Mesenchymal stem cell (in vitro differentiated cells and primary cell): ENCODE measurements around the gene SEZ6.

Experiments used
- DNase-seq: peaks from one replicate; pipeline ENCODE4 v3.0.0-alpha.2; 2013
- H2AFZ ChIP-seq: one replicate; pipeline ENCODE4 v1.6.1; 2013; ENCODE audit warnings: low read depth, mild to moderate bottlenecking, control low read depth, inconsistent platforms, low read length, moderate library complexity
- H2AK5ac ChIP-seq: 2 replicates; pipeline ENCODE4 v1.6.1; 2013; ENCODE audit warnings: low read length, moderate library complexity, mild to moderate bottlenecking, inconsistent platforms; ENCODE audit not compliant: severe bottlenecking
- H2BK120ac ChIP-seq: one replicate; pipeline ENCODE4 v1.6.1; 2013; ENCODE audit warnings: low read depth, mild to moderate bottlenecking, inconsistent platforms, low read length, moderate library complexity
- H2BK12ac ChIP-seq, 2 experiments: one replicate each; pipeline ENCODE4 v1.6.1; 2013; ENCODE audit warnings: inconsistent platforms in 2 of 2, low read length in 2 of 2, mild to moderate bottlenecking in 2 of 2, moderate library complexity in 2 of 2, control low read depth in 1 of 2
- H2BK15ac ChIP-seq: one replicate; pipeline ENCODE4 v1.6.1; 2013; ENCODE audit warnings: mild to moderate bottlenecking, low read depth, inconsistent platforms; ENCODE audit not compliant: poor library complexity, severe bottlenecking
- H2BK5ac ChIP-seq: 2 replicates; pipeline ENCODE4 v1.6.1; 2013; ENCODE audit warnings: low read depth, mild to moderate bottlenecking, low read length, control low read depth, inconsistent platforms; ENCODE audit not compliant: poor library complexity, severe bottlenecking
- H3K14ac ChIP-seq, 2 experiments: one replicate each; pipeline ENCODE4 v1.6.1; 2013; ENCODE audit warnings: inconsistent platforms in 2 of 2, low read length in 2 of 2, control low read depth in 1 of 2, mild to moderate bottlenecking in 1 of 2, moderate library complexity in 1 of 2
- H3K18ac ChIP-seq, 2 experiments: one replicate each; pipeline ENCODE4 v1.6.1; 2013; ENCODE audit warnings: inconsistent platforms in 2 of 2, low read length in 2 of 2, control low read depth in 1 of 2, low read depth in 1 of 2, mild to moderate bottlenecking in 1 of 2
- H3K23ac ChIP-seq, 2 experiments: one replicate each; pipeline ENCODE4 v1.6.1; 2013; ENCODE audit warnings: inconsistent platforms in 2 of 2, low read length in 2 of 2, mild to moderate bottlenecking in 2 of 2, moderate library complexity in 2 of 2, control low read depth in 1 of 2
- H3K27ac ChIP-seq: 2 replicates; pipeline ENCODE4 v1.5.1; 2013; ENCODE audit warnings: mild to moderate bottlenecking, moderate library complexity, low read length, control low read depth, inconsistent platforms; ENCODE audit not compliant: poor library complexity, severe bottlenecking
- H3K27me3 ChIP-seq, 2 experiments: 2 replicates each; pipeline versions ENCODE4 v1.6.1 to v1.7.0; 2013; ENCODE audit warnings: low read length in 2 of 2, mild to moderate bottlenecking in 2 of 2, moderate library complexity in 2 of 2, control low read depth in 1 of 2, inconsistent platforms in 1 of 2; ENCODE audit not compliant: control insufficient read depth in 1 of 2, insufficient read depth in 1 of 2
- H3K36me3 ChIP-seq, 2 experiments: 2 replicates each; pipeline versions ENCODE4 v1.6.1 to v1.7.0; 2013; ENCODE audit warnings: low read length in 2 of 2, control low read depth in 1 of 2, inconsistent platforms in 1 of 2, low read depth in 1 of 2, mild to moderate bottlenecking in 1 of 2; ENCODE audit not compliant: insufficient read depth in 2 of 2, control insufficient read depth in 1 of 2
- H3K4ac ChIP-seq, 2 experiments: one replicate each; pipeline ENCODE4 v1.6.1; 2013; ENCODE audit warnings: inconsistent platforms in 2 of 2, low read length in 2 of 2, mild to moderate bottlenecking in 2 of 2, moderate library complexity in 2 of 2, control low read depth in 1 of 2, low read depth in 1 of 2
- H3K4me1 ChIP-seq: 2 replicates; pipeline ENCODE4 v1.6.1; 2013; ENCODE audit warnings: low read depth, low read length, control low read depth; ENCODE audit not compliant: control insufficient read depth, insufficient read depth
- H3K4me2 ChIP-seq: 2 replicates; pipeline ENCODE4 v1.6.1; 2013; ENCODE audit warnings: low read length, mild to moderate bottlenecking, inconsistent platforms; ENCODE audit not compliant: poor library complexity, severe bottlenecking
- H3K4me3 ChIP-seq, 2 experiments: 2 replicates each; pipeline versions ENCODE4 v1.5.1 to v1.7.0; 2013; ENCODE audit warnings: low read length in 2 of 2, mild to moderate bottlenecking in 2 of 2, control low read depth in 1 of 2, low read depth in 1 of 2; ENCODE audit not compliant: insufficient read depth in 1 of 2
- H3K79me1 ChIP-seq: replicated peaks from 2 replicates; pipeline ENCODE4 v1.6.1; 2013; ENCODE audit warnings: mild to moderate bottlenecking, control low read depth, low read length, inconsistent platforms; ENCODE audit not compliant: poor library complexity, severe bottlenecking
- H3K9ac ChIP-seq: 2 replicates; pipeline ENCODE4 v1.7.0; 2013; ENCODE audit warnings: mild to moderate bottlenecking, low read length, moderate library complexity
- H3K9me3 ChIP-seq: 2 replicates; pipeline ENCODE4 v1.7.0; 2013; ENCODE audit warnings: mild to moderate bottlenecking, low read length; ENCODE audit not compliant: control insufficient read depth
- H4K8ac ChIP-seq: one replicate; pipeline ENCODE4 v1.6.1; 2013; ENCODE audit warnings: inconsistent platforms, mild to moderate bottlenecking, low read length, moderate library complexity
- H4K91ac ChIP-seq: one replicate; pipeline ENCODE4 v1.6.1; 2013; ENCODE audit warnings: mild to moderate bottlenecking, low read length, inconsistent platforms
- WGBS: methylation state at CpG from one replicate; pipeline ENCODE4 v1.1.7; 2013; ENCODE audit warnings: mixed read lengths; 5-methylcytosine and 5-hydroxymethylcytosine counted together

The SEZ6 gene

DNA sequence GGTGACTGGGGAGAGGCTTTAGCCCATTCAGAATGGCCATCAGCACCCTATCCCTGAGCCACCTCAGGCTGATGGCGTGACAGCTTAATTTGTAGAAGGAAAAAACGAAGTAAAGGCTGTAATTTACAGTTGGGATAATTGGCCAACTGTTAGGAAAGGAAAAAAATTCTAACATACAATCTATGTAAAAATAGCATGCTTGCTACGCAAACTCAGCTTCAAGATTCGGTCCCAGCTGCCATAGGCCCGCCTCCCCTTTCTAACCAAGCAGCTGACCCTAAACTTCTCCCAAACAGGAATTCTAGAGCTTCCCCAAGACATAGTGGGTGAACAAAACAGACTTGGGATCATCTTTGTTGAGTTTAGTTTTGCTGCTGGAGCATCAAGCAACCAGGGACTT lies 4.9 kb downstream of the SEZ6 start:
- Histone ChIP-seq H3K27ac (no peak overlapping the region), H3K9me3 (no peaks in the 10 kb centered on the region), H2BK12ac (no peak overlapping the region), H2BK120ac (no peak overlapping the region), H3K18ac (no peak overlapping the region), H3K4me1 (peaks cover 6% of the 10 kb centered on the region), H2AK5ac (no peak overlapping the region), H3K36me3 (no peaks in the 10 kb centered on the region), H3K4me3 (no peak overlapping the region), H3K4me2 (no peak overlapping the region), H4K8ac (no peak overlapping the region), H4K91ac (no peak overlapping the region), H2AFZ (no peak overlapping the region), H3K4ac (no peak overlapping the region), H2BK15ac (no peak overlapping the region), H2BK5ac (no peak overlapping the region), H3K23ac (no peak overlapping the region), H3K27me3 (peaks cover 93 to 94% of the 10 kb centered on the region in 2 experiments), H3K14ac (no peak overlapping the region), H3K79me1 (no peaks in the 10 kb centered on the region), H3K9ac (no peak overlapping the region)
- 68% methylated on average over 3 of the region's 5 CpGs for WGBS
- no peak for DNase-seq

DNA sequence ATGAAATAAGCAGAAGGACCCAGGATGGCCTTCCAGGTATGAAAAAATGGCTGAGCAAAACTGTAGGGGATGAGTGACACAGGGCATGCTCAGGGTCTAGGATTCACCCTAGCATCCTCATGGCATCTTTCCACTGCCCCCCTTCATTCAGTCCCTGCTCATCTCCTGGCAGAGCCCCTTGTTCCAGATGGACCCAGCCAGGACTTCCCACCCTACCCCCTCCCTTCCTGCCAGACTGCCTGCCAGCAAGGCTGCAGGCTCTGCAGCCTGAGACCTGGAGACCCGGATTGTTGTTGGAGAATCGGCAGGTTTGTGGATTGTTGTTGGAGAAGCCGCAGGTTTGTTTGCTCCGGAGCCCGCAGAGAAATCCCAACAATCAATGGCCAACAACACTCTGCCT lies 6.6 kb downstream of the SEZ6 start:
- Histone ChIP-seq H2BK120ac (no peak overlapping the region), H2AK5ac (no peak overlapping the region), H2BK15ac (no peak overlapping the region), H2AFZ (no peak overlapping the region), H3K18ac (no peak overlapping the region), H3K23ac (no peak overlapping the region), H3K4me1 (no peaks in the 10 kb centered on the region), H2BK12ac (no peak overlapping the region), H3K14ac (no peak overlapping the region), H4K91ac (no peak overlapping the region), H3K79me1 (no peaks in the 10 kb centered on the region), H3K4me2 (no peak overlapping the region), H3K9ac (no peak overlapping the region), H3K27me3 (peaks cover 80 to 92% of the 10 kb centered on the region in 2 experiments), H3K27ac (no peak overlapping the region), H3K9me3 (no peaks in the 10 kb centered on the region), H3K36me3 (no peaks in the 10 kb centered on the region), H3K4ac (no peak overlapping the region), H3K4me3 (no peak overlapping the region), H4K8ac (no peak overlapping the region), H2BK5ac (no peak overlapping the region)
- 92% methylated on average over 2 of the region's 5 CpGs for whole genome bisulfite sequencing
- DNase-seq, result no peak

DNA sequence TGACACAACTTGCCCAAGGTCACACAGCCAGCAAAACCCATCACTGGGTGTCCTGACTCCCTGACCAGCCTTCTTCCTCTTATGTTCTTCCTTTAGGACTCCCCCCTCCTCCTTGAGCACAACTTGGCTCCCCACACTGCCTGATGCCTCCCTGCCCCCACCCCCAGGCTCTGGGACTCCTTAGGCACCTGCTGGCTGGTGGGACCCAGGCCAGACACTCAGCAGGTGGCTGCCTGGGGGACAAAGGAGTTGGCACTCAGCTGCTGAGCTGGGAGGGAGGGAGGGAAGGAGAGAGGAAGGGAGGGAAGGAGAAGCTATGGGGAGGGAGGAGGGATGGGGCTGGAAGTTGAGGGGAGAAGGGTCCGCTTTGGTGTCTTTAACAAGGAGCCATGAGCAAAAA lies 8.0 kb downstream of the SEZ6 start:
- 63% methylated on average over 1 of the region's 1 CpG for WGBS
- Histone ChIP-seq H2BK15ac (no peak overlapping the region), H2BK5ac (no peak overlapping the region), H3K9ac (no peak overlapping the region), H3K4me3 (no peak overlapping the region), H3K4ac (no peak overlapping the region), H3K18ac (no peak overlapping the region), H2BK12ac (no peak overlapping the region), H2AFZ (no peak overlapping the region), H2AK5ac (no peak overlapping the region), H3K27me3 (peaks cover 70 to 89% of the 10 kb centered on the region in 2 experiments), H3K23ac (no peak overlapping the region), H3K4me2 (no peak overlapping the region), H3K79me1 (no peaks in the 10 kb centered on the region), H4K8ac (no peak overlapping the region), H3K14ac (no peak overlapping the region), H3K9me3 (no peaks in the 10 kb centered on the region), H4K91ac (no peak overlapping the region), H3K4me1 (no peaks in the 10 kb centered on the region), H2BK120ac (no peak overlapping the region), H3K36me3 (no peaks in the 10 kb centered on the region), H3K27ac (no peak overlapping the region)
- no peak for DNase-seq

DNA sequence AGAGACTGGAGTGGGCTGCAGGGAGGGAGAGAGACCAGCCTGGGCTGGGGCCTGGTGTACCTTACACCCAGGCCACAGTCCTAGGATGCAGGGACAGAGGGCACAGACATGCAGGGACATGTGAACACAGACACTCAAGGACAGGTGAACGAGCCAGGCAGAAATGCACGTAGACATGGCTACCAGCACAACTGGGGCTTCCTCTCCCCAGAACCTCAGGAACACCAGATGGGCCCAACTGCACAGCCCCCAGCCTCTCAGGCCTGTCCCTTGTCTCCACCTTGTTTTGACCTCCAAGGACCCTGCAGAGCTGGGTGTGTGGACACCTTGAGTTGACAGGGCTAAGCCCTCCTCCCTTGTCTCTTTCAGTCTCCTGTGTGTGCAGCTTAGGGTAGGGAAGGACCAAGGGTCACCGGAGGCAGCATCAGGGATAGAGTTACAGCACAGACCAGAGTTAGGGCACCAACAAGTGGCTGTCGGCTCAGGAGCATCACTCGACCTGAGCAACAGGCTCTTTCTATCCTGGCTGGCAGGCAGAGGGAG lies 9.2 kb downstream of the SEZ6 start:
- H4K8ac ChIP-seq, result no peak overlapping the region
- no peak overlapping the region for H3K23ac ChIP-seq
- no peak overlapping the region for H2BK15ac ChIP-seq
- H2BK12ac ChIP-seq, result no peak overlapping the region
- H3K27me3 ChIP-seq, result peaks cover 60 to 86% of the 10 kb centered on the region in 2 experiments
- H2AK5ac ChIP-seq, result no peak overlapping the region
- H3K4ac ChIP-seq, result no peak overlapping the region
- 55% methylated on average over 5 of the region's 5 CpGs for WGBS
- H3K79me1 ChIP-seq, result no peaks in the 10 kb centered on the region
- H4K91ac ChIP-seq, result no peak overlapping the region
- H3K4me3 ChIP-seq, result no peak overlapping the region
- H3K4me2 ChIP-seq, result no peak overlapping the region
- H3K4me1 ChIP-seq, result no peaks in the 10 kb centered on the region
- no peak overlapping the region for H2AFZ ChIP-seq
- no peak overlapping the region for H3K9ac ChIP-seq
- H3K18ac ChIP-seq, result no peak overlapping the region
- H3K9me3 ChIP-seq, result no peaks in the 10 kb centered on the region
- no peak overlapping the region for H2BK120ac ChIP-seq
- DNase-seq, result no peak
- no peaks in the 10 kb centered on the region for H3K36me3 ChIP-seq
- no peak overlapping the region for H2BK5ac ChIP-seq
- H3K27ac ChIP-seq, result no peak overlapping the region
- no peak overlapping the region for H3K14ac ChIP-seq
